22Rv1 (cell line): ENCODE data around the gene CDK6.

Experiments
- H3K27ac ChIP-seq: fragments of 450-650 bp; 2 replicates; pipeline ENCODE4 v1.5.1; 2017
- CTCF ChIP-seq: fragments of 450-650 bp; IDR thresholded peaks from 2 replicates; pipeline ENCODE4 v1.5.1; 2017; ENCODE audit warnings: mild to moderate bottlenecking
- ZFX ChIP-seq: fragments of 450-650 bp; IDR thresholded peaks from 2 replicates; pipeline ENCODE4 v1.6.1; 2017; ENCODE audit warnings: antibody characterized with exemption, borderline replicate concordance

CDK6 gene

GRCh38 chr7:92644406-92645113 lies 191.8 kb downstream of the CDK6 start:
- H3K27ac ChIP-seq = no peak overlapping the region
- TF ChIP-seq CTCF = no peak
- TF ChIP-seq ZFX = no peak

GRCh38 chr7:92643821-92644220 lies 192.6 kb downstream of the CDK6 start:
- no peak overlapping the region for H3K27ac ChIP-seq
- TF ChIP-seq CTCF (no peak), ZFX (no peak)

- no peak overlapping the region for H3K27ac ChIP-seq
- TF ChIP-seq ZFX (no peak), CTCF (no peak)
Measured at GRCh38 chr7:92641921-92642511, 194.4 kb downstream of the CDK6 start.

GRCh38 chr7:92639966-92640365 lies 196.4 kb downstream of the CDK6 start:
- no peak overlapping the region for H3K27ac ChIP-seq
- no peak for TF ChIP-seq ZFX
- TF ChIP-seq CTCF = no peak

GRCh38 chr7:92639213-92639896 lies 197.0 kb downstream of the CDK6 start:
- H3K27ac ChIP-seq = no peak overlapping the region
- TF ChIP-seq ZFX (no peak), CTCF (no peak)

- TF ChIP-seq ZFX = no peak
- no peak for TF ChIP-seq CTCF
- no peak overlapping the region for H3K27ac ChIP-seq
Measured at GRCh38 chr7:92636018-92636560, 200.3 kb downstream of the CDK6 start.

- H3K27ac ChIP-seq = no peak overlapping the region
- TF ChIP-seq CTCF (no peak), ZFX (no peak)
Measured at GRCh38 chr7:92635538-92635937, 200.8 kb downstream of the CDK6 start.
